Measurements from ENCODE around the gene CLEC12A. TPM values are rescaled to one million over a fixed set of nuclear protein-coding genes. Genes with fewer than 3 reads are reported as not detected.
"Not testable (repeated sequence)": the region's sequence is repeated elsewhere in the genome, so short reads cannot be mapped to it uniquely, and the experiment has no call there.

CLEC12A gene
- total RNA-seq, 2 donors from 2014 or later, result 2.0 to 5.0 TPM

- intact Hi-C loops (cut with DNase I), result no loop called here
- no peak for DNase-seq (ENCODE audit: low spot score)
Measured at GRCh38 chr12:9960590-9960989, 10.6 kb upstream of the CLEC12A start.

- intact Hi-C loops (cut with DNase I), result no loop called here
- DNase-seq (ENCODE audit: low spot score), result no peak
Measured at GRCh38 chr12:9961106-9961505, 10.1 kb upstream of the CLEC12A start.

GRCh38 chr12:9961901-9962300 lies 9.3 kb upstream of the CLEC12A start:
- intact Hi-C loops (cut with DNase I), result no loop called here
- DNase-seq (ENCODE audit: low spot score), result no peak

- DNase-seq (ENCODE audit: low spot score), result no peak
Measured at GRCh38 chr12:9969673-9970072, 1.5 kb upstream of the CLEC12A start.

GRCh38 chr12:9973949-9974348 lies 2.7 kb downstream of the CLEC12A start:
- DNase-seq (ENCODE audit: low spot score), result no peak
- intact Hi-C loops (cut with DNase I), result no loop called here

More at GRCh38 chr12:9969673-9970072, 1.5 kb upstream of the CLEC12A start:
- intact Hi-C loops (cut with DNase I), result loop anchor here in 1 of 2 donors (2.0 kb wide), 1 partner anchor 65 kb away; no protein-coding TSS in a partner anchor

GRCh38 chr12:9974731-9975130 lies 3.5 kb downstream of the CLEC12A start:
- intact Hi-C loops (cut with DNase I); DNase-seq (ENCODE audit: low spot score): not testable (repeated sequence)

GRCh38 chr12:9975614-9976013 lies 4.4 kb downstream of the CLEC12A start:
- DNase-seq (ENCODE audit: low spot score), result no peak
- intact Hi-C loops (cut with DNase I), result no loop called here

- DNase-seq (ENCODE audit: low spot score); intact Hi-C loops (cut with DNase I): not testable (repeated sequence)
Measured at GRCh38 chr12:9976626-9977025, 5.4 kb downstream of the CLEC12A start.

GRCh38 chr12:9977916-9978315 lies 6.7 kb downstream of the CLEC12A start:
- intact Hi-C loops (cut with DNase I), result no loop called here

GRCh38 chr12:9980126-9980525 lies 8.9 kb downstream of the CLEC12A start:
- DNase-seq (ENCODE audit: low spot score), result no peak
- intact Hi-C loops (cut with DNase I), result no loop called here

More at GRCh38 chr12:9977916-9978315, 6.7 kb downstream of the CLEC12A start:
- DNase-seq (ENCODE audit: low spot score), result no peak

- intact Hi-C loops (cut with DNase I), result no loop called here
- DNase-seq (ENCODE audit: low spot score), result no peak
Measured at GRCh38 chr12:9991876-9992275, 20.7 kb downstream of the CLEC12A start.

- no peak for DNase-seq (ENCODE audit: low spot score)
- intact Hi-C loops (cut with DNase I), result no loop called here
Measured at GRCh38 chr12:9992296-9992695, 21.1 kb downstream of the CLEC12A start.

GRCh38 chr12:9999016-9999415 lies 27.8 kb downstream of the CLEC12A start, which contains the start of gene CLEC1B:
Gene CLEC1B, minus strand, starts transcription at chr12:9999121. Its CDS starts 21 bp downstream, at chr12:9999100.
- DNase-seq (ENCODE audit: low spot score), result no peak
- intact Hi-C loops (cut with DNase I), result no loop called here

GRCh38 chr12:10001171-10001776 lies 30.1 kb downstream of the CLEC12A start:
- intact Hi-C loops (cut with DNase I), result no loop called here
- DNase-seq (ENCODE audit: low spot score), result no peak

GRCh38 chr12:10012630-10013330 lies 41.6 kb downstream of the CLEC12A start:
- intact Hi-C loops (cut with DNase I), result no loop called here
- DNase-seq (ENCODE audit: low spot score), result no peak

GRCh38 chr12:10015450-10015849 lies 44.2 kb downstream of the CLEC12A start:
- intact Hi-C loops (cut with DNase I), result no loop called here
- no peak for DNase-seq (ENCODE audit: low spot score)

- intact Hi-C loops (cut with DNase I), result no loop called here
- DNase-seq (ENCODE audit: low spot score), result no peak
Measured at GRCh38 chr12:10016881-10017280, 45.7 kb downstream of the CLEC12A start.

GRCh38 chr12:10018386-10018785 lies 47.2 kb downstream of the CLEC12A start:
- no peak for DNase-seq (ENCODE audit: low spot score)
- intact Hi-C loops (cut with DNase I), result no loop called here

- no peak for DNase-seq (ENCODE audit: low spot score)
- intact Hi-C loops (cut with DNase I), result no loop called here
Measured at GRCh38 chr12:10021342-10021741, 50.1 kb downstream of the CLEC12A start.

GRCh38 chr12:10025236-10025635 lies 54.0 kb downstream of the CLEC12A start:
- intact Hi-C loops (cut with DNase I), result no loop called here
- DNase-seq (ENCODE audit: low spot score), result no peak

- intact Hi-C loops (cut with DNase I); DNase-seq (ENCODE audit: low spot score): not testable (repeated sequence)
Measured at GRCh38 chr12:10026666-10027065, 55.5 kb downstream of the CLEC12A start.

Data from posterior vena cava (tissue), 2 donors.